CD4-positive, alpha-beta T cell (primary cell): Measurements from ENCODE around the gene SMAD6. TPM values are rescaled to one million over a fixed set of nuclear protein-coding genes. Genes with fewer than 3 reads are reported as not detected.

Source experiments
- ATAC-seq: fragments of 200-7000 bp; cut with Tn5 transposase; one replicate; pipeline ENCODE4 v1.10.0; 2022; ENCODE audit warnings: mild to moderate bottlenecking; ENCODE audit not compliant: poor library complexity
- CTCF ChIA-PET: fragments of 350-600 bp; sonication (Branson Sonifier 250); formaldehyde crosslinking; loops from one replicate; lab custom pipeline; 2021; ENCODE audit warnings: antibody characterized with exemption, inconsistent platforms; lab: Charles Lee
- POLR2A ChIA-PET: fragments of 350-600 bp; sonication (Branson Sonifier 250); formaldehyde crosslinking; loops from one replicate; lab custom pipeline; 2021; ENCODE audit warnings: antibody characterized with exemption, inconsistent platforms; lab: Charles Lee
- DNase-seq, 14 experiments: peaks; one replicate each; pipeline ENCODE4 v3.0.0-alpha.2; 2013 to 2020; ENCODE audit warnings: mixed read lengths in 2 of 14
- H3K27ac ChIP-seq, 2 donors: one replicate each; pipeline versions ENCODE4 v1.5.1 to v1.7.0; 2013; ENCODE audit warnings: low read length in 2 of 2, low read depth in 1 of 2, mild to moderate bottlenecking in 1 of 2
- H3K27me3 ChIP-seq, 2 experiments: 1 replicate in 1 of 2; 2 replicates in 1 of 2; pipeline versions ENCODE4 v1.6.1 to v1.7.0; 2013; ENCODE audit warnings: low read length in 2 of 2, control low read depth in 1 of 2, mild to moderate bottlenecking in 1 of 2, moderate library complexity in 1 of 2; ENCODE audit not compliant: insufficient read depth in 2 of 2, control insufficient read depth in 1 of 2
- H3K36me3 ChIP-seq: one replicate; pipeline ENCODE4 v1.6.1; 2013; ENCODE audit warnings: low read length, control low read depth; ENCODE audit not compliant: insufficient read depth
- H3K4me1 ChIP-seq: one replicate; pipeline ENCODE4 v1.6.1; 2013; ENCODE audit warnings: low read length, control low read depth; ENCODE audit not compliant: insufficient read depth
- H3K4me3 ChIP-seq: one replicate; pipeline ENCODE4 v1.5.1; 2013; ENCODE audit warnings: mild to moderate bottlenecking, low read length, moderate library complexity
- H3K9me3 ChIP-seq, 2 experiments: 1 replicate in 1 of 2; 2 replicates in 1 of 2; pipeline versions ENCODE4 v1.6.1 to v1.7.0; 2013; ENCODE audit warnings: low read length in 2 of 2, mild to moderate bottlenecking in 2 of 2, control low read depth in 1 of 2, moderate library complexity in 1 of 2; ENCODE audit not compliant: control insufficient read depth in 1 of 2, insufficient read depth in 1 of 2
- H3K27ac Mint-ChIP-seq: one replicate; pipeline ENCODE4 v1.8.0; 2020; ENCODE audit warnings: mixed read lengths
- H3K27me3 Mint-ChIP-seq: one replicate; pipeline ENCODE4 v1.8.0; 2021; ENCODE audit warnings: mixed read lengths
- H3K36me3 Mint-ChIP-seq: one replicate; pipeline ENCODE4 v1.8.0; 2021; ENCODE audit warnings: low read depth, mixed read lengths
- H3K4me1 Mint-ChIP-seq: one replicate; pipeline ENCODE4 v1.8.0; 2021; ENCODE audit warnings: low read depth, mixed read lengths
- H3K4me3 Mint-ChIP-seq: one replicate; pipeline ENCODE4 v1.8.0; 2020; ENCODE audit warnings: mild to moderate bottlenecking, mixed read lengths
- H3K9me3 Mint-ChIP-seq: one replicate; pipeline ENCODE4 v1.8.0; 2020; ENCODE audit warnings: mixed read lengths
- intact Hi-C, 2 experiments: fragments of 100-400 bp; cut with DNase I in 1 of 2; cut with micrococcal nuclease in 1 of 2; formaldehyde crosslinking; loops; one replicate each; pipeline versions ENCODE4 v1.15.1 to v1.9.0; 2023 to 2025; cut with DNase I, micrococcal nuclease
- total RNA-seq, 174 experiments: library from RNA in 2 of 174; stranded (reverse) in 2 of 174; gene quantifications; one replicate each; pipeline ENCODE4 v1.2.3 and lab custom pipeline; 2021 to 2026
- TF ChIP-seq, protein P1 (sequence below): fragments of 200-600 bp; IDR thresholded peaks from one replicate; pipeline ENCODE4 v1.8.0; 2022; ENCODE audit warnings: antibody characterized with exemption, mild to moderate bottlenecking

SMAD6 gene
- total RNA-seq, 2 experiments from 2014 or later, result 0.59 to 0.69 TPM

GRCh38 chr15:66711862-66712261, 9.8 kb downstream of the SMAD6 start:
- Mint-ChIP-seq H3K27me3 (no peaks in the 10 kb centered on the region), H3K4me1 (no peaks in the 10 kb centered on the region)

DNA sequence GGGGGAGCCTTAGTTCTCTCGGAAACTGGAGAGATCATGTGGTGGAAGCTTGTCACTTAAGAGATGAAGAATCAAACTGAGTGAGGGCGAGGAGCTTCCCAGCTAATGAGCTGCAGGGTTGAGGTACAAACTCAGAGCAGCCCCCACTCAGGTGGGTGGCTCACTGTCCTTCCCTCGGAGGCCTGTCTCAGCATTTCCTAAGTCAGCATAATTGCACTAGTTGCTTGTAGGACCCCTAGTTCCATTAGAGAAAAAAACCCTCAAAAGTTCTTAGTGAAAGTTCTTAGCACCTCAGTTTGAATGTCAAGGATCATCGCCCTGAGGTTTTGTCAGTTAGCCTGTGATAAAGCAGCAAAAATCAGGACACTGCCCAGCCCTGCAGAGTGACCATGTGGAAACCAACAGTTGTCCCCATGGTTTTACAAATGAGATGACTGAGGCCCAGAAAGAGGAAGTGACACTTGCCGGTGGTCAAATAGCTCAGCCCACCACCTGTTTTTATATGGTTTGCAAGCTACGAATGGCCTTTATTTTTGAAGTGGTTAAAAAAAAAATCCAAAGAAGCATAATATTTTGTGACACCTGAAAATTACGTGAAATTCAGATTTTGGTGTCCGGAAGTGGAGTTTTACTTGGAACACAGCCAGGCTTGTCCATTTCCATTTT, 11.9 kb downstream of the SMAD6 start:
- no peaks in the 10 kb centered on the region for H3K36me3 Mint-ChIP-seq
- no peaks in the 10 kb centered on the region for H3K4me1 Mint-ChIP-seq
- ATAC-seq (no peak), DNase-seq (no peak)
- H3K27ac Mint-ChIP-seq, result no peak overlapping the region
- Histone ChIP-seq H3K9me3 (no peaks in the 10 kb centered on the region), H3K4me3 (no peak overlapping the region), H3K36me3 (no peaks in the 10 kb centered on the region), H3K27ac (no peak overlapping the region), H3K27me3 (peaks cover 0 to 2% of the 10 kb centered on the region in 2 experiments), H3K4me1 (no peaks in the 10 kb centered on the region)
- CTCF ChIA-PET, result no interaction called here
- intact Hi-C loops, result no loop called here
- H3K9me3 Mint-ChIP-seq, result no peaks in the 10 kb centered on the region
- H3K27me3 Mint-ChIP-seq, result no peaks in the 10 kb centered on the region
- TF ChIP-seq, protein P1, sequence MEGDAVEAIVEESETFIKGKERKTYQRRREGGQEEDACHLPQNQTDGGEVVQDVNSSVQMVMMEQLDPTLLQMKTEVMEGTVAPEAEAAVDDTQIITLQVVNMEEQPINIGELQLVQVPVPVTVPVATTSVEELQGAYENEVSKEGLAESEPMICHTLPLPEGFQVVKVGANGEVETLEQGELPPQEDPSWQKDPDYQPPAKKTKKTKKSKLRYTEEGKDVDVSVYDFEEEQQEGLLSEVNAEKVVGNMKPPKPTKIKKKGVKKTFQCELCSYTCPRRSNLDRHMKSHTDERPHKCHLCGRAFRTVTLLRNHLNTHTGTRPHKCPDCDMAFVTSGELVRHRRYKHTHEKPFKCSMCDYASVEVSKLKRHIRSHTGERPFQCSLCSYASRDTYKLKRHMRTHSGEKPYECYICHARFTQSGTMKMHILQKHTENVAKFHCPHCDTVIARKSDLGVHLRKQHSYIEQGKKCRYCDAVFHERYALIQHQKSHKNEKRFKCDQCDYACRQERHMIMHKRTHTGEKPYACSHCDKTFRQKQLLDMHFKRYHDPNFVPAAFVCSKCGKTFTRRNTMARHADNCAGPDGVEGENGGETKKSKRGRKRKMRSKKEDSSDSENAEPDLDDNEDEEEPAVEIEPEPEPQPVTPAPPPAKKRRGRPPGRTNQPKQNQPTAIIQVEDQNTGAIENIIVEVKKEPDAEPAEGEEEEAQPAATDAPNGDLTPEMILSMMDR, result no peak
- H3K4me3 Mint-ChIP-seq, result no peak overlapping the region
- POLR2A ChIA-PET, result interaction anchor here (0.6 kb wide), 1 partner anchor 11 kb away, joined by 4 read pairs; no protein-coding TSS in a partner anchor

More at GRCh38 chr15:66711862-66712261, 9.8 kb downstream of the SMAD6 start:
- no peaks in the 10 kb centered on the region for H3K36me3 Mint-ChIP-seq
- ATAC-seq (no peak), DNase-seq (no peak)
- no peaks in the 10 kb centered on the region for H3K9me3 ChIP-seq
- ChIA-PET CTCF (no interaction called here), POLR2A (no interaction called here)
- intact Hi-C loops, result no loop called here
- no peak overlapping the region for H3K27ac ChIP-seq
- TF ChIP-seq, protein P1, result no peak
- no peak overlapping the region for H3K4me3 Mint-ChIP-seq
- H3K27ac Mint-ChIP-seq, result no peak overlapping the region
- no peaks in the 10 kb centered on the region for H3K4me1 ChIP-seq
- H3K4me3 ChIP-seq, result no peak overlapping the region
- H3K9me3 Mint-ChIP-seq, result no peaks in the 10 kb centered on the region
- no peaks in the 10 kb centered on the region for H3K36me3 ChIP-seq
- H3K27me3 ChIP-seq, result peaks cover 0 to 2% of the 10 kb centered on the region in 2 experiments

DNA sequence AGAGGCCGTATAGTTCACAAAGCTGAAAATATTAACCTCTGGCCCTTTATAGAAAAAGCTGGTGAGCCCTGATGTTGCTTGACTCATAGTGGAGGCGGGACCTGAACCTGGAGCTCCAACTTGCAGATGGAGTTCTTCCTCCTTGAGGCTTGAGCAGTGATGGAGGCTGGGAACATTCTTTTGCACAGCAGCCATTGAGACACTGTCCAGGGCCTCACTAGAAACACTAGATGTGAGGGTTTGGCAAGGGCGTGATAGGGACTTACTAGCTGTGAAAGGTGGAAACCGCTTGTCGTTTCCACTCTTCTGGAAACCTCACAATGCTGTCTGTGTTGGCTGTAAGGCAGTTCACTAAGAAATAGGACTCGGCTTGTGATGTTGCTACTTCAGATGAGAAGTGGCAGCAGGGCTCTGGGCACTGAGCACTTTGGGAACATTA, 12.5 kb downstream of the SMAD6 start:
- Histone ChIP-seq H3K4me1 (peaks cover 1% of the 10 kb centered on the region), H3K27me3 (peaks cover 0 to 2% of the 10 kb centered on the region in 2 experiments), H3K4me3 (no peak overlapping the region), H3K36me3 (no peaks in the 10 kb centered on the region), H3K9me3 (no peaks in the 10 kb centered on the region), H3K27ac (no peak overlapping the region)
- DNase-seq (no peak), ATAC-seq (no peak)
- H3K4me1 Mint-ChIP-seq, result no peaks in the 10 kb centered on the region
- H3K4me3 Mint-ChIP-seq, result no peak overlapping the region
- no peaks in the 10 kb centered on the region for H3K27me3 Mint-ChIP-seq
- H3K9me3 Mint-ChIP-seq, result no peaks in the 10 kb centered on the region
- POLR2A ChIA-PET, result no interaction called here
- no peak overlapping the region for H3K27ac Mint-ChIP-seq
- CTCF ChIA-PET, result no interaction called here
- intact Hi-C loops, result no loop called here
- no peaks in the 10 kb centered on the region for H3K36me3 Mint-ChIP-seq
- TF ChIP-seq, protein P1, result no peak
